Cortex of kidney (tissue), 1 donor: ENCODE data around the gene DAZAP2.
A peak's percentile ranks its signal among the peaks of the same experiment; 100 is the strongest.

Source experiments
- DNase-seq: peaks from one replicate; lab custom pipeline; 2025; lab: John Stamatoyannopoulos, UW

Gene DAZAP2

GRCh38 chr12:51238510-51239334, at the start of gene DAZAP2:
Gene DAZAP2, plus strand, starts transcription at chr12:51238826. Its CDS starts 82 bp downstream, at chr12:51238908.
- DNase-seq = peak; percentile 55

GRCh38 chr12:51189790-51190355, 48.8 kb upstream of the DAZAP2 start:
- no peak for DNase-seq

- no peak for DNase-seq
Measured at GRCh38 chr12:51190820-51191219, 47.8 kb upstream of the DAZAP2 start.

DNA sequence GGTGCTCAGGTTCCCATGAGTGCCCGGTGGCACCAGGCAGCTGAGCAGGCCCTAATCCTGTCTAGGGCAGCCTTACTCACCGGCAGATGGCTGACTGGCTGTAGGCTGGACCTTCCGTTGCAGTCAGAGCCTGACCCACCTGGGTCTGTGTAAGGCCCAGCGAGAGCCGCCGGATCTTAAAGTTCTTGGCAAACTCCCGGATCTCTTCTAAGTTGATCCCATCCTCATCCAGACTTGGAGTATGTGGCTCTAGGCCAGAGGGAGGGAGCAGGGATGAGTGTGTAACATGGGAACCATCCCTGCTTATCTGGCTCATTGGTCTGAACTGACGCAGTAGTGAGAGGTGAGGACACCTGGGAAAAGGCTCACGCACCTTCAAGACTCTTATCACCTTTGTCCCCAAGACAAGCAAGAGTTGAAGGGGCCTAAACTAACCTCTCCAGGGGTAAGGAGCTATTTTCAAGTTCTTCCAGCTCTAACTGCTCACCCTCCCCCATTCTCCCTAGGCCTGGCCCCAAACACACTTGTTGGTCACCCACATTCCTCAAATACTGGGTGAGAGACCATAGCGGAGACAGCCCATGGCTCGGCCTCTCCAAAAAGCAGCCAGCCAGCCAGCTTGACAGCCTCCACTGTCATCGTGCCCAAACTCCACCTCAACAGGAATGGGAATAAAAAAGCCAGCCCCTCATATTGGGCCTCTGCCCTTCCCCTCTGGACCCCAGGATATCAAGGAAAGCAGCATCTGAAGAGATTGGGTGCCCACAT, 46.9 kb upstream of the DAZAP2 start:
- no peak for DNase-seq

DNA sequence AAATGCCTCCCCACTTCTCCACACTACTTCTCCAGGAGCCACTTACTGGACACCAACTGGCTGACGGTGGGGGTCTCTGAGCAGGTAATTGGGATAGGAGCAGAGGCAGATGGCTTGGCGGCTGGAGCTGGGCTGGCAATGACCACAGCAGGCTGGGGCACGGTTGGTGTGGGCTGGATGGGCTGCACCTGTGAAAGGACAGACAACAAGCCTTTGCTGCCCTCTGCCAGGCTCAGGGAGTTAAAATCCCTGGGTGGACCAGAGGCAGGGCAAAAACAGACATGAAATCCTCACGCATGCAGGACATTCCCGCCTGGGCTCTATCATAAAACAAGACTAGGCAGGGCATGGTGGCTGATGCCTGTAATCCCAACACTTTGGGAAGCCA, 46.3 kb upstream of the DAZAP2 start:
- DNase-seq = no peak

- DNase-seq = no peak
Measured at GRCh38 chr12:51195841-51196240, 42.8 kb upstream of the DAZAP2 start.

- no peak for DNase-seq
Measured at GRCh38 chr12:51196547-51196946, 42.1 kb upstream of the DAZAP2 start.

DNA sequence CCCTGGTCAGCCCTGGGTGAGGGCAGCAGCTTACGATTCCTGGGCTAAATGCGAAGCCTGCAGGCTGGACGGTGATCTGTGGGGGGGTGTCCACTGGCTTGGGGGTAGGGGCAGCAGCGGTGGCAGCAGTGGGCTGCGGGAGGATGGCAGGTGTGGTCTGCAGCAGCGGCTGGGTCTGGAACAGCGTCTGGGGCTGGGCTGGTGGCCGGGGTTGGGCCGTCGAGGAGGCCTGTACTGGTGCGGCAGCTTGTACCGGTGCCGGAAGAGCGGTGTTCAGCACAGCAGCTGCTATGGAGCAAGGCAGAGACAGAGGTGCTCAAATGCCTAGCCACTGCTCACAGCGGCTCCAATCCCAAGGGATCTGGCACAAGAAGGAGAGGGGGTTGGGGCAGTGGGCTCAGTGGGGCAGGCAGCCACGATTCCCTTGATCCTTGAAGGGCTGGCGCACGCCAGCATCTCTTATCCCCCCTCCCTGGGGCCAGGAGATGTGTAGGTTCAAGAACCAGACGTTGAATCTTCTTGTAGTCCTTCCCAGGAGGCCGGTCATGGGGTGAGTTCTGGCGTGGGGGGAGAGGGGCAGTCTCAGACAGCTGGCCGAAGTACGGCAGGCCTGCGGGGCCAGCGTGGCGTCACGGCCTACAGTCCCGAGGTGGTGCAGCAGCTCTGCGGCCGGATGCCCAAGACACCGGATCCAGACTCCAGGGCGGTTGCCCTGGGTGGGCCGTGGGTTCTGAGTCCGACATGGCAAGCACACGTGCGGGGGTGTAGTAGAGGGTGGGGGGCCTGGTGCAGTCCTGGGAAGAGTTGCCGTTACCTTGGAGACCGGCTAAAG, 40.7 kb upstream of the DAZAP2 start:
- DNase-seq = no peak

- no peak for DNase-seq
Measured at GRCh38 chr12:51198568-51199365, 39.9 kb upstream of the DAZAP2 start.

GRCh38 chr12:51199366-51199945, 39.2 kb upstream of the DAZAP2 start:
- DNase-seq = no peak

DNA sequence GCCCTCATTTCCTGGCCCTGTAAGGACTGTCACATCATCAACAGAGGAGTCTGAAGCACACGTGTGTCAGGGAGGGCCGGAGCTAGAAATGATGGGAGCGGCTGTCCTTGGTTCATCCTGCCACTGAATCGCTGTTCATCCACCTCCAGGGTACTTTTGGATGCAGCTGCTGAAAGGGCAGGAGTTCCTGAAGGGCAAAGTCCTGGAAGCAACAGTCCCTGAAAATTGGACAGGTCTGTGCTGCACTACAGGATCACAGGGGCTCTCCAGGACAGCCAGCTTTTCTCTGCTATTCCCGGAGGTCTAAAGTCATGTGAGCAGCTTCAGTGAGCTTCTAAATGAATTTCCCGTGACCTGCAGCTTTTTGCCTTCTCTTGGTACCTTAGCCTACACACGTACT, 38.5 kb upstream of the DAZAP2 start:
- DNase-seq = no peak

DNA sequence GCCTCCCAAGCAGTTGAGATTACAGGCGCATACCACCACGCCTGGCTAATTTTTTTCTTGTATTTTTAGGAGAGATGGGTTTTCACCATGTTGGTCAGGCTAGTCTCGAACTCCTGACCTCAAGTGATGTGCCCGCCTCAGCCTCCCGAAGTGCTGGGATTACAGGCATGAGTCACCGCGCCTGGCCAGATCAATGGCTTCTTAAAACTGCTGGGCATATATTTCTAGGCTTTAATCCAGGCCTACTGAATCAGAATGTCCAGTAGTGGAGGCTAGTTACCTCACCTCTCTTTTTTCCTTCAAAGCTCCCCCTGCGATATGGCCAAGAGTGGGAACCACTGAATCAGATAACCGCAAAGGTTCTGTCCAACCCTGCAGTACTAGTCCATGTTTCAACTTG, 37.8 kb upstream of the DAZAP2 start:
- DNase-seq = no peak

DNA sequence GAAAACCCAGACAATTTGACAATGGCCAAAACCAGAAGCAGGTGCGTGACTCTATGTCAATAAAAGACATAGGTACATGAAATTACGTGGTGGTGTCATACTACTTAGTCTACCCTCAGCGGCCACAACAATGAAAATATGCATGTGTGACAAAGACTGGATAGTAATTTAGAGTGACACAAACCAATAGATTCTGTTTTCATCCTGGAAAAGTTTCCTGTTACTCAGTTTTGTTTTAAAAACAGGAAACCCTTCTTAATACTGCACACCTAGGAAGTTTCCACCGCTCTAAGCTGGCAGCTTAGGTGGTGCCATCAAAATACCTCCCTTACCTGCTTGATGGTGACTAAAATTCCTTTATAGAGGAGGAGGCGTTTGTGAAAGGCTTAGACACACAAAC, 35.9 kb upstream of the DAZAP2 start:
- no peak for DNase-seq

DNA sequence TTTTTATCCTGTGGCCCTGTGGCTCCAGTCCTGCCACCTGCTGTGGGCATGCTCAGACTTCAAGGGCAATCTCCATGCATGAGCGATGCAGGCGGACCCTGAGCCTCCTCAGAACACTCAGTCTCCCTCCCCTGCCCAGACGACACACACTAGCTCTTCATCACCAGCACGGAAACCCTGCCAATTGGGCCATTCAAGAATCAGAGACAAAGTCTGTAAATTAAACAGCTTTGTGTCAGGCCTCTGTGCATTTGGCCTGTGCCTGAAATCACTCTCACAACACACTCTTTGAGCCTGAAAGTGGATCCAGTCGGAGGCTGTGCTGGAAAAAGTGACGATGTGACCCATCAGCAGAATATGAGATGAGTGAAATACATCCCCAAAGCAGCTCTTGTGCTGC, 33.3 kb upstream of the DAZAP2 start:
- DNase-seq = no peak

DNA sequence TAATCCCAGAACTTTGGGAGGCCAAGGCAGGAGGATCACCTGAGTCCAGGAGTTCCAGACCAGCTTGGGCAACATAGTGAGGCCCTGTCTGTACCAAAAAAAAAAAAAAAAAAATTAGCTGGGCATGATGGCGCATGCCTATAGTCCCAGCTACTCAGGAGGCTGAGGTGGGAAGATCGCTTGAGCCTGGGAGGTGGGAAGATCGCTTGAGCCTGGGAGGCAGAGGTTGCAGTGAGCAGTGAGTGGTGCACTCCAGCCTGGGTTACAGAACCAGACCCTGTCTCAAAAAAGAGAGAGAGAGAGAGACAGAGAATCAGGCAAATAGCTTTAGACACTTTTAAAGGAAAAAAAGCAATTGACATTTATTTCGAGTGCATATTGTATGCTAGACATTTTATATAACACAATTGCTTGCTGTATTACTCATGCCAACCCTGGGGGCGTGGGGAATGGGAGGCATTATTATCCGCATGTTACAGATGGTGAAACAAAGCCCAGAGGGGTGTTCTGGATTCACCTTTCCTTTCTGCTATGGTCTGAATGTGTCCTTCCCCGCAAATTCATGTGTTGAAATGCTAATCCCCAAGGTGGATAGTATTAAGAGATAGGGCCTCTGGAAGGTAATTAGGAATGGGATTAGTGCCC, 30.5 kb upstream of the DAZAP2 start:
- no peak for DNase-seq

- DNase-seq = no peak
Measured at GRCh38 chr12:51209259-51209658, 29.4 kb upstream of the DAZAP2 start.

- DNase-seq = no peak
Measured at GRCh38 chr12:51210690-51211395, 27.8 kb upstream of the DAZAP2 start.

- DNase-seq = no peak
Measured at GRCh38 chr12:51214895-51215294, 23.7 kb upstream of the DAZAP2 start.

DNA sequence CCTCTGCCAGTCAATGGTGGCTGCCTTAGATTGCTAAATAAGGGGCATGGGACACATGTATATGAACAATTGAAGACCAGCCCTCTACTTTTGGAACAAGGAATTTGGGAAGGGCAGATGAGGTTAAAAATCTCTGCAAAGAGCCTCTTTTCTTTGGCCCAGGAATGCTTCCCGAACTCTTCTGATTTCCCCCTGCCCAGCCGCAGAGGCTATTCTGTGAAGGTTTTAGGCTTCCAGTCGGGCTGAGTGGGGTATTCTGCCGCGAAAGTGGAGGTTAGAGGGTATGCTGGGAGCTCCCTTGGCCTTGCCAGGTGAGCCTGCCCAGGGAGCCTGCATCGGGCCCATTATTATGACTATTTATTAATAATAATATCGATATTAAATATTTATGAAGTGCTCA, 22.0 kb upstream of the DAZAP2 start:
- DNase-seq = no peak
